Measurements from ENCODE around the gene PLCB4. TPM values are rescaled to one million over a fixed set of nuclear protein-coding genes. Genes with fewer than 3 reads are reported as not detected.

The PLCB4 gene
- total RNA-seq (2022), result 9.9 and 12.9 TPM in 2 replicates
- Bru-seq, nascent RNA, result percentile 61 among the genes with signal in this experiment
- BruChase-seq, experiment 1, labeled RNA remaining after a 6-hour chase, result percentile 43 among the genes with signal in this experiment
- BruChase-seq, experiment 2, labeled RNA remaining after a 2-hour chase, result percentile 46 among the genes with signal in this experiment
- long read RNA-seq, partial matches to known transcripts, result 0 of 1 reads
- long read RNA-seq, other reads (novel, unspliced or antisense), result 1 of 1 reads

DNA sequence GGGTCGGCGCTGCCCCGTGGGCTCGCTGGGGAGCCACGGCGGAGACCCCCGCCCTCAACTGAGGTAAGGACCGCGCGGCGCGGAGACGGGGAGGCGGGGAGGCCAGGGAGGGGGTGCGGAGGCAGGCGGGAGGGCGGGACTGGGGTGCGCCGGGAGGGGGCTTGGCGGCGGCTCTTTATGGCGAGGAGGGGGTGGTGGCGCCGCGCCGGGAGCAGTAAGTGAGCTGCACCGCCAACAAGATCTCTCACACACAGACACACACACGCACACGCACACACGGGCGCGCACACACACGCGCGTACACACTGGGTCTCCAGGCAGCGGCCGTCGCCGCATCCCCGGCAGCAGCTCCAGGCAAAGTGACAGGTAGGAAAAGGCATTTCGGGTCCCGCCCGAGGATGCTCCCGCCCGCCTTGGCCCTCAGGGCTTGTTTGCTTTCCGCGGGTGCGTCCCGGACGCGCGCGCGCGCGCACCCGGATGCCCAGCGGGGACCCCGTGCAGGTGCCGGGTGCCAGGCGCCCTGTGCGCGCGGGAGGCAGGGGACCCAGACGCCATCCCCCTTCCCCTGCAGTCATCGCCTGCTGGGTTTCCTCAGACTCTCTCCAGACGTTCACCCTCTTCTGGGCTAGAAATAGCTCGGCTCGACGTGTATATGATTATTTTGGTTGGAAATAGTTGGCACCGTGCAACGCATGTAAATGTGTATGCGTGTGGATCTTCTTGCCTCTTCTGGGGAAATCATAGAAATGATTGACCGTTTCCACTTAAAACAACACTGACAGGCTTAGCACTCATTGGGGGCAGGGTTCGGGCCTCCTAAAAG lies at the start of gene PLCB4:
Gene PLCB4 (plus strand): TSS at position 247 of the 823 bp plus-strand sequence. CDS start 238,728 bp downstream, outside the sequence.
- BruUV-seq (replicated peaks), result no TSS peak
- H3K4me3 Mint-ChIP-seq (ENCODE audit: low read depth, unreplicated experiment), result peak within 1 kb of the TSS; percentile 89
- no peaks in the 10 kb centered on the region for H3K27me3 Mint-ChIP-seq (ENCODE audit: unreplicated experiment)
- H3K36me3 Mint-ChIP-seq (ENCODE audit: insufficient read depth, unreplicated experiment), result peaks cover 23% of the 10 kb centered on the region
- intact Hi-C loops (cut with micrococcal nuclease; ENCODE audit: unreplicated experiment), result loop anchor here (5.0 kb wide), 1 partner anchor 217 kb away; no protein-coding TSS in a partner anchor
- peaks cover 5% of the 10 kb centered on the region for H3K9me3 Mint-ChIP-seq (ENCODE audit: low read depth, unreplicated experiment)
- DNase-seq, result peak; percentile 51
- CTCF ChIA-PET, result interaction anchor here (0.6 kb wide), 2 partner anchors 50 to 209 kb away, joined by 3 to 5 read pairs; no protein-coding TSS in a partner anchor
- peaks cover 25% of the 10 kb centered on the region for H3K4me1 Mint-ChIP-seq (ENCODE audit: low read depth, unreplicated experiment)
- TF ChIP-seq, protein P1, sequence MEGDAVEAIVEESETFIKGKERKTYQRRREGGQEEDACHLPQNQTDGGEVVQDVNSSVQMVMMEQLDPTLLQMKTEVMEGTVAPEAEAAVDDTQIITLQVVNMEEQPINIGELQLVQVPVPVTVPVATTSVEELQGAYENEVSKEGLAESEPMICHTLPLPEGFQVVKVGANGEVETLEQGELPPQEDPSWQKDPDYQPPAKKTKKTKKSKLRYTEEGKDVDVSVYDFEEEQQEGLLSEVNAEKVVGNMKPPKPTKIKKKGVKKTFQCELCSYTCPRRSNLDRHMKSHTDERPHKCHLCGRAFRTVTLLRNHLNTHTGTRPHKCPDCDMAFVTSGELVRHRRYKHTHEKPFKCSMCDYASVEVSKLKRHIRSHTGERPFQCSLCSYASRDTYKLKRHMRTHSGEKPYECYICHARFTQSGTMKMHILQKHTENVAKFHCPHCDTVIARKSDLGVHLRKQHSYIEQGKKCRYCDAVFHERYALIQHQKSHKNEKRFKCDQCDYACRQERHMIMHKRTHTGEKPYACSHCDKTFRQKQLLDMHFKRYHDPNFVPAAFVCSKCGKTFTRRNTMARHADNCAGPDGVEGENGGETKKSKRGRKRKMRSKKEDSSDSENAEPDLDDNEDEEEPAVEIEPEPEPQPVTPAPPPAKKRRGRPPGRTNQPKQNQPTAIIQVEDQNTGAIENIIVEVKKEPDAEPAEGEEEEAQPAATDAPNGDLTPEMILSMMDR (IDR thresholded peaks at IDR 0.05; ENCODE audit: unreplicated experiment), result no peak
- peak within 1 kb of the TSS; percentile 85 for H3K27ac Mint-ChIP-seq (ENCODE audit: unreplicated experiment)

DNA sequence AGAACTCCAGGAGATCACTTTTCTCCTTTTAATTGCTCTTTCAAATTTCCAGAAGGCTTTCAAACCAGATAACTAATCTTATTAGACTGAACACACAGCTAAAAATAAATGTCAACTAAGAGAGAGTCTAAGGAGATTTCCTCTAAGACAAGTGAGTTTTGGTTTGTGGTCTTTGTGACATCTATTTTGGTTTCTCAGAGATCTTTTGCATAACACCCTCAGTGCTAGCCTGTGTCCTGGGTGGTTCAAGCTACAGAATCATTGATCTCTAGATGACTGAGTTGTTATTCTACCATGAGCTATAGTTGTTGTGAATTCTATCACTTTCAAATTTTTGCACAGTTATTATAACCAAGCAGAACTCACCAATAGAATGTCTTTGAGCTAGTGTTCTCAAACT lies 49.1 kb upstream of the PLCB4 start:
- TF ChIP-seq, protein P1 (IDR thresholded peaks at IDR 0.05; ENCODE audit: unreplicated experiment), result no peak
- H3K27me3 Mint-ChIP-seq (ENCODE audit: unreplicated experiment), result no peaks in the 10 kb centered on the region
- DNase-seq, result no peak
- CTCF ChIA-PET, result no interaction called here
- peak overlapping the region; percentile 4 for H3K27ac Mint-ChIP-seq (ENCODE audit: unreplicated experiment)
- BruUV-seq (replicated peaks), result no TSS peak
- peaks cover 5% of the 10 kb centered on the region for H3K36me3 Mint-ChIP-seq (ENCODE audit: insufficient read depth, unreplicated experiment)
- no peak overlapping the region for H3K4me3 Mint-ChIP-seq (ENCODE audit: low read depth, unreplicated experiment)
- H3K9me3 Mint-ChIP-seq (ENCODE audit: low read depth, unreplicated experiment), result no peaks in the 10 kb centered on the region
- peaks cover 9% of the 10 kb centered on the region for H3K4me1 Mint-ChIP-seq (ENCODE audit: low read depth, unreplicated experiment)
- intact Hi-C loops (cut with micrococcal nuclease; ENCODE audit: unreplicated experiment), result no loop called here

DNA sequence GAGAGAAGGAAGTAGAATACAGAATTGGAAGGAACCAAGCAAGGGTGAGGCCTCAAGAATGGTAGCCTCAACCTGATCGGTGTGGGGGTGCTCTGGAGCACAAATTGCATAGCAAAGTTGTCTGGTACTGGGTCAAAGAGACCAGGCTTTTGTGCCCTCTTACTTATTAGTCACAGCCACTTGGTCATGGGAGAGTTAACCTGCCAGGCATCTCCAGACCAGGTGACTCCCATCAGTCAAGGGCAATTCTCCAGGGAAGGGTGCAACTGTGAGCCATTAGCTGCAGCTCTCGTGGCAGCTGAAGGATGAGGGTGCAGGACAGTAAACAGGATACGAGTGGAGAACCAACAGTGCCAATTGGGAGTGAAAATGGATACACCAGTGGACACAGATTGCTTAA lies 47.7 kb upstream of the PLCB4 start:
- Mint-ChIP-seq H3K27ac (ENCODE audit: unreplicated experiment) (no peak overlapping the region), H3K9me3 (ENCODE audit: low read depth, unreplicated experiment) (no peaks in the 10 kb centered on the region), H3K4me3 (ENCODE audit: low read depth, unreplicated experiment) (no peak overlapping the region), H3K27me3 (ENCODE audit: unreplicated experiment) (no peaks in the 10 kb centered on the region), H3K36me3 (ENCODE audit: insufficient read depth, unreplicated experiment) (peaks cover 5% of the 10 kb centered on the region), H3K4me1 (ENCODE audit: low read depth, unreplicated experiment) (peaks cover 9% of the 10 kb centered on the region)
- DNase-seq, result no peak
- TF ChIP-seq, protein P1 (IDR thresholded peaks at IDR 0.05; ENCODE audit: unreplicated experiment), result no peak
- CTCF ChIA-PET, result no interaction called here
- BruUV-seq (replicated peaks), result no TSS peak
- intact Hi-C loops (cut with micrococcal nuclease; ENCODE audit: unreplicated experiment), result no loop called here

DNA sequence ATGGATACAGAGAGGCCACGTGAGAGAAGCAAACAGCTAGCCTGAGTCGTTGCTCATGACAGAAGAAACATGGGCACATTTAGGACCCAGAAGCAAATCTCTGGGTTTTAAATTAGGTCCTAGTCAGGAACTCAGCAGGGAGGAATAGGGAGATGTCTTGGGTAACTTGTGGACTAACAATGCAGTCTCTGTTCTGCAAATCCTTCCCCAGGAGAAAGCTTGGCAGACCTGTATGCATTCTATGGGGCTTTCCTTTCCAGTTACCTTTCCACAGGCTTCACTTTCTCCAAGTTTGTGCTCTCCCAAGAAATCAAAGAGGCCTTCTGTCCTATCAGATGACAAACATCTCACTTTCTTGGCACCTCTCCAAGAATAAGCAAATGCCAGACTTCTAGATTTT lies 47.2 kb upstream of the PLCB4 start:
- H3K9me3 Mint-ChIP-seq (ENCODE audit: low read depth, unreplicated experiment), result no peaks in the 10 kb centered on the region
- peaks cover 5% of the 10 kb centered on the region for H3K36me3 Mint-ChIP-seq (ENCODE audit: insufficient read depth, unreplicated experiment)
- peak; percentile 6 for DNase-seq
- intact Hi-C loops (cut with micrococcal nuclease; ENCODE audit: unreplicated experiment), result no loop called here
- BruUV-seq (replicated peaks), result no TSS peak
- H3K4me3 Mint-ChIP-seq (ENCODE audit: low read depth, unreplicated experiment), result no peak overlapping the region
- no peak overlapping the region for H3K27ac Mint-ChIP-seq (ENCODE audit: unreplicated experiment)
- TF ChIP-seq, protein P1 (IDR thresholded peaks at IDR 0.05; ENCODE audit: unreplicated experiment), result no peak
- no peaks in the 10 kb centered on the region for H3K27me3 Mint-ChIP-seq (ENCODE audit: unreplicated experiment)
- peaks cover 9% of the 10 kb centered on the region for H3K4me1 Mint-ChIP-seq (ENCODE audit: low read depth, unreplicated experiment)
- CTCF ChIA-PET, result no interaction called here
